GM18867 (cell line): Measurements from ENCODE around the gene CTRL.
A peak's percentile ranks its signal among the peaks of the same experiment; 100 is the strongest.
"Not testable (repeated sequence)": the region's sequence is repeated elsewhere in the genome, so short reads cannot be mapped to it uniquely, and the experiment has no call there.

ENCODE experiments used
- ATAC-seq: cut with Tn5 transposase; IDR thresholded peaks from one replicate; pipeline ENCODE4 v1.9.1; 2021; ENCODE audit warnings: mild to moderate bottlenecking, moderate library complexity; ENCODE audit not compliant: unreplicated experiment

The CTRL gene

GRCh38 chr16:67942510-67943255, 11.0 kb upstream of the CTRL start:
- ATAC-seq = no peak

- ATAC-seq = peak; percentile 43
Measured at GRCh38 chr16:67942200-67942509, 10.5 kb upstream of the CTRL start.

GRCh38 chr16:67941469-67942199, 10.0 kb upstream of the CTRL start:
- ATAC-seq = no peak

- no peak for ATAC-seq
Measured at GRCh38 chr16:67940446-67941089, 8.9 kb upstream of the CTRL start.

- no peak for ATAC-seq
Measured at GRCh38 chr16:67939507-67940445, 8.1 kb upstream of the CTRL start.

- not testable (repeated sequence) for ATAC-seq
Measured at GRCh38 chr16:67937713-67938112, 6.1 kb upstream of the CTRL start.

GRCh38 chr16:67936880-67937605, 5.4 kb upstream of the CTRL start:
- peak; percentile 56 for ATAC-seq

- no peak for ATAC-seq
Measured at GRCh38 chr16:67936124-67936879, 4.6 kb upstream of the CTRL start, which contains the start of gene PSMB10. PSMB10 (minus strand) TSS chr16:67936850; CDS start chr16:67936749, 101 bp downstream.

- ATAC-seq = peak; percentile 92
Measured at GRCh38 chr16:67935402-67936123, 3.9 kb upstream of the CTRL start.

- ATAC-seq = no peak
Measured at GRCh38 chr16:67935101-67935401, 3.4 kb upstream of the CTRL start.

GRCh38 chr16:67934306-67935100, 2.8 kb upstream of the CTRL start:
- ATAC-seq = no peak

GRCh38 chr16:67933805-67934204, 2.1 kb upstream of the CTRL start:
- no peak for ATAC-seq

GRCh38 chr16:67932462-67932840, 789 bp upstream of the CTRL start:
- ATAC-seq = no peak

GRCh38 chr16:67930678-67931211, 917 bp downstream of the CTRL start:
- ATAC-seq = no peak

GRCh38 chr16:67930191-67930590, 1.5 kb downstream of the CTRL start:
- no peak for ATAC-seq

GRCh38 chr16:67928561-67929364, 2.9 kb downstream of the CTRL start:
- peak; percentile 47 for ATAC-seq

- no peak for ATAC-seq
Measured at GRCh38 chr16:67928147-67928546, 3.5 kb downstream of the CTRL start.
